ENCODE results near the gene SERPINB7.

GRCh38 chr18:63757541-63757940 is 17.7 kb upstream of the SERPINB7 start:
- TF ChIP-seq CTCF (conservative IDR thresholded peaks at IDR 0.05; ENCODE audit: low read depth, low read length): no peak
- no peak for TF ChIP-seq POLR2A (IDR thresholded peaks at IDR 0.05; ENCODE audit: low read depth, low read length)
- no peak for TF ChIP-seq RCOR1 (IDR thresholded peaks at IDR 0.05; ENCODE audit: insufficient replicate concordance, low read length)
